ENCODE results near the gene LMBRD2. TPM values are rescaled to one million over a fixed set of nuclear protein-coding genes. Genes with fewer than 3 reads are reported as not detected.

Gene LMBRD2
- total and polyA plus RNA-seq, 10 of the 15 experiments (the other 5 are each of a cell fraction or from before 2014, with no cell fraction given), result 0.90 to 9.8 (median 6.5) TPM

- no peaks in the 10 kb centered on the region for H3K27me3 ChIP-seq (replicated peaks in 1 of 2; ENCODE audit: control insufficient read depth in 2 of 2, insufficient read depth in 2 of 2, low read length in 1 of 2)
- H2AFZ ChIP-seq (ENCODE audit: control insufficient read depth, low read depth, low read length), result no peak overlapping the region
- no peaks in the 10 kb centered on the region for H3K4me1 ChIP-seq (ENCODE audit: control insufficient read depth, insufficient read depth, low read length)
- FAIRE-seq (no peak), ATAC-seq (no peak), DNase-seq (ENCODE audit: low read depth, low spot score) (no peak)
- H3K9me3 ChIP-seq (replicated peaks; ENCODE audit: control insufficient read depth, insufficient read depth, low read length), result no peaks in the 10 kb centered on the region
- ChIA-PET CTCF (interaction anchor here (0.8 kb wide), 1 partner anchor 218 kb away, joined by 3 read pairs; no protein-coding TSS in a partner anchor), RAD21 (ENCODE audit: unreplicated experiment) (no interaction called here), SMC1A (ENCODE audit: uncharacterized antibody, unreplicated experiment) (interaction anchor here (0.9 kb wide), 1 partner anchor 69 kb away, joined by 3 read pairs; no protein-coding TSS in a partner anchor), POLR2A (interaction anchor here (0.6 kb wide), 1 partner anchor 10 kb away, joined by 4 read pairs; no protein-coding TSS in a partner anchor)
- no peaks in the 10 kb centered on the region for H3K79me2 ChIP-seq (ENCODE audit: control insufficient read depth, insufficient read depth, low read length)
- H3K4me2 ChIP-seq (ENCODE audit: control insufficient read depth, insufficient read depth), result no peak overlapping the region
- no peak overlapping the region for H3K4me3 ChIP-seq
- intact Hi-C loops (cut with micrococcal nuclease; ENCODE audit: unreplicated experiment) (no loop called here), in situ Hi-C loops (cut with MboI) (loop anchor here (10.0 kb wide), 1 partner anchor 524 kb away; no protein-coding TSS in a partner anchor)
- no peak overlapping the region for H3K27ac ChIP-seq (ENCODE audit: control insufficient read depth, insufficient read depth)
- H3K36me3 ChIP-seq (ENCODE audit: control insufficient read depth in 2 of 2, insufficient read depth in 2 of 2, low read length in 1 of 2), result peaks cover 6 to 28% of the 10 kb centered on the region in 2 experiments
- WGBS (ENCODE audit: insufficient coverage, insufficient replicate concordance, low lambda C conversion rate, missing lambda C conversion rate), result 91% methylated on average over 5 of the region's 5 CpGs
- no peaks in the 10 kb centered on the region for H4K20me1 ChIP-seq (ENCODE audit: control insufficient read depth, insufficient read depth)
- BruUV-seq (replicated peaks), result no TSS peak
- H3K9ac ChIP-seq (ENCODE audit: control insufficient read depth, insufficient read depth, low read length), result no peak overlapping the region
- no peak for TF ChIP-seq LARP7 (IDR thresholded peaks at IDR 0.05)
- TF ChIP-seq POLR2A (IDR thresholded peaks at IDR 0.05; ENCODE audit: low read depth, low read length), result no peak
- no peak for TF ChIP-seq MEF2B (IDR thresholded peaks at IDR 0.05; ENCODE audit: partially characterized antibody, poor library complexity, severe bottlenecking)
- TF ChIP-seq NRF1 (conservative IDR thresholded peaks at IDR 0.05; ENCODE audit: low read depth, low read length), result no peak
- TF ChIP-seq SIX5 (IDR thresholded peaks at IDR 0.05; ENCODE audit: low read depth, low read length, severe bottlenecking), result no peak
- TF ChIP-seq SUPT20H (IDR thresholded peaks at IDR 0.05; ENCODE audit: borderline replicate concordance, control insufficient read depth, low read depth, low read length), result no peak
- TF ChIP-seq CHD4 (IDR thresholded peaks at IDR 0.05), result no peak
- no peak for TF ChIP-seq ZNF217 (IDR thresholded peaks at IDR 0.05)
- TF ChIP-seq BRCA1 (IDR thresholded peaks at IDR 0.05; ENCODE audit: low read depth, low read length), result no peak
- TF ChIP-seq BCL11A (IDR thresholded peaks at IDR 0.05; ENCODE audit: low read depth, low read length), result no peak
- TF ChIP-seq CHD1 (IDR thresholded peaks at IDR 0.05; ENCODE audit: low read depth, low read length), result no peak
- TF ChIP-seq E4F1 (IDR thresholded peaks at IDR 0.05; ENCODE audit: borderline replicate concordance, partially characterized antibody), result no peak
- no peak for TF ChIP-seq TCF7 (IDR thresholded peaks at IDR 0.05; ENCODE audit: borderline replicate concordance)
- TF ChIP-seq ZNF687 (IDR thresholded peaks at IDR 0.05), result no peak
- TF ChIP-seq CREB1 (IDR thresholded peaks at IDR 0.05; ENCODE audit: low read depth), result no peak
- no peak for TF ChIP-seq BMI1 (IDR thresholded peaks at IDR 0.05; ENCODE audit: borderline replicate concordance)
Measured at GRCh38 chr5:36170832-36171424, 19.2 kb upstream of the LMBRD2 start.
